ENCODE measurements around the gene BECN2.
A peak's percentile ranks its signal among the peaks of the same experiment; 100 is the strongest.
"Not testable (repeated sequence)": the region's sequence is repeated elsewhere in the genome, so short reads cannot be mapped to it uniquely, and the experiment has no call there.

Gene BECN2

GRCh38 chr1:241979926-241980325 is 22.4 kb downstream of the BECN2 start:
- DNase-seq (ENCODE audit: low read depth): no peak

DNA sequence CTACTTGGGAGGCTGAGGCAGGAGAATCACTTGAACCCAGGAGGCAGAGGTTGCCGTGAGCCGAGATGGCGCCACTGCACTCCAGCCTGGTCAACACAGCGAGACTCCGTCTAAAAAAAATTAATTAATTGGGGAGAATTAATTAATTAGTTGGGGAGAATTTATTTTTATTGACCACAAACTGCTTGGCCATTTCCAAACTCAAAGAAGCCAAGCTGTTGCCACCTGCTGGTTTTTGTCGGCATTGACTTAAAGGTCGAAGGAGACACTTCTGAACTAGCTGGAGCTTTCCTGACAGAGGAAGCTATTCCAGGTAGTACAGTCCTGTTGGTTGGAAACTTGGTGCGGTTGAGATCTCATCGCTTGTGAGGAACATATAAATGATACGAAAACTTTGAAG is 28.2 kb downstream of the BECN2 start:
- DNase-seq (ENCODE audit: low read depth): no peak

DNA sequence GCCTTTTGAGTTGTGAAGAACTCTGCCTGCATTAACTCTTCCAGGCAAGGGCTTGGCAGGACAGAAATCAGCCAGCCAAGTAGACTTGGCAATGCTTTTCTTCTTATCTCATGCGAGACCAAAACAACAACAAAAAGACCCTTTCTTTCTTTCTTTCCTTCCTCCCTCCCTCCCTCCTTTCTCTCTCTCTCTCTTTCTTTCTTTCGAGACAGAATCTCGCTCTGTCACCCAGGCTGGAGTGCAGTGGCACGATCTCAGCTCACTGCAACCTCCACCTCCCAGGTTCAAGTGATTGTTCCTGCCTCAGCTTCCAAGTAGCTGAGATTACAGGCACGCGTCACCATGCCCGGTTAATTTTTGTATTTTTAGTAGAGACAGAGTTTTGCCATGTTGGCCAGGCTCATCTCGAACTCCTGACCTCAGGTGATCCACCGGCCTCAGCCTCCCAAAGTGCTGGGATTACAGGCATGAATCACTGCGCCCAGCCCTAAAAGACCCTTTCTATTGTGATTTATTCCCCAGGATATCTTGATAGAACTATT is 30.9 kb downstream of the BECN2 start:
- DNase-seq (ENCODE audit: low read depth): not testable (repeated sequence)

DNA sequence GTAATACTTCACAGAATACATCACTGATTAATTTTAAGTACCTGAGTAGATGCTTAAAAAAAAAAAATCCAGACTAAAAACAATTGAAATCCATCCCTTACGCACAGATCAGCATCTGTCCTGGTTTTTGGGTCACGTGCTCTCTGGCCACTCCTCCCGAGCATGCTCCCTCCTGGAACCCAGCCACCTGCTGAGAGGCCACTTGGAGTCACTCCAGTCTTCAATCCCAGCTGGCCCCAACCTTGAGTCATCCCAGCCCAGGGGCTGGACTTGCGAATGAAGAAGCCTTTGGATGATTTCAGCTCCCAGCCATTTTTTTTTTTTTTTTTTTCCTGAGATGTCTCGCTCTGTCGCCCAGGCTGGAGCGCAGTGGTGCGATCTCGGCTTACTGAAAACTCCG is 32.5 kb downstream of the BECN2 start:
- no peak for DNase-seq (ENCODE audit: low read depth)

- no peak for DNase-seq (ENCODE audit: low read depth)
These were observed 35.2 kb downstream of the BECN2 start for GRCh38 chr1:241992734-241993133.

DNA sequence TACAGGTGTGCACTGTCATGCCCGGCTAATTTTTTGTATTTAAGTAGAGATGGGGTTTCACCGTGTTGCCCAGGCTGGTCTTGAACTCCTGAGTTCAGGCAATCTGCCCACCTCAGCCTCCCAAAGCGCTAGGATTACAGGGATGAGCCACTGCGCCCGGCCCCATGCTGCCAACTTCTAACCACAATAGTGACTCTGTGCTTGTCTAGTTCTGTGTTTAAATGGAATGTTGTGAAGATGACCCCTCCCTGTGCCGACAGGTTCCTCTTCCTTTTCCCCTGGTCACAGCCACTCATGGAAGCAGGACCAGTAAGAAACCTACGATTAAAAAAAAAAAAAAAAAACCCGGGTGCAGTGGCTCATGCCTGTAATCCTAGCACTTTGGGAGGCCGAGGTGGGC is 36.6 kb downstream of the BECN2 start:
- no peak for DNase-seq (ENCODE audit: low read depth)

GRCh38 chr1:241997401-241997998 is 39.9 kb downstream of the BECN2 start:
- DNase-seq (ENCODE audit: low read depth): no peak

GRCh38 chr1:241998412-241998921 is 40.9 kb downstream of the BECN2 start:
- DNase-seq (ENCODE audit: low read depth): peak; percentile 9

DNA sequence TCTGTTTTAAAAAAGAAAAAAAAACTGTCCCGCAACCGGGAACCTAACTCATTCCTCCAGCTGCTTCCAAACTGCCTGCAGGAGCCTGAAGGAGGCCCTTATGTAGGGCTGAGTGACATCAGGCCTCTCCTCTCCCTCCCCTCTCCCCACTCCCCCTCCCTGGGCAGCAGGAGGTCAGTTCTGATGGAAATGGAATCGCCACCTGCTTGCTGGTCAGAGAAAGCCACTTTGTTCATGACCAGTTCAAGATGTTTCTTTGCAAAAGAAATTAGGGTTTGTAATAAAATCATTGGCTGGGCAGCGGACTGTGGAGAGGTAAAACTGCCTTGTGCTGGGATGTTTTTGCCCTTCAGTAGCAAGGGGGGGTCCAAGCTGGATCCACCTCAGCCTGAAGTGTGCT is 41.5 kb downstream of the BECN2 start, which contains the start of gene MAP1LC3C:
TSS of gene MAP1LC3C (minus strand) at position 73 of the 400 bp plus-strand sequence. CDS start 90 bp downstream, outside the sequence.
- DNase-seq (ENCODE audit: low read depth): no peak

GRCh38 chr1:242000434-242000833 is 42.9 kb downstream of the BECN2 start:
- DNase-seq (ENCODE audit: low read depth): no peak

DNA sequence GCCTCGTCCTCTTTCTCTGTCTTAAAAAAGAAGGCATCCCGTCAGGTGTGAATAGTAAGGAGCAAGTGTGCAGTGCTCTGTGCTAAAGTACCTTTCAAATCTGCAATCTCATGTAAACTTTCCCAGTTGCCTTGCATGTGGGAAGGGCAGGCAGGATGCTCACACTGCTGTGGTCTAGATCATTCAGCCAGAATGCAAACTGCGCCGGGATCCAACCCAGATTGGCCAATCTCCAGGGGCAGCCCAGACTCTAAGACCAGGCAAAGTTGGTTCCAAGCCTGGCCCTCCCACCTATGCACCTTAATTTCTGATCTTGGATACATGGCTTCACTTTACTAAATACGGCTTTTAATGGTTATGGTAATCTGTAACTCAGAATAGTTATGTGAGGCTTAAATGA is 44.5 kb downstream of the BECN2 start:
- no peak for DNase-seq (ENCODE audit: low read depth)

- DNase-seq (ENCODE audit: low read depth): no peak
These were observed 44.9 kb downstream of the BECN2 start for GRCh38 chr1:242002510-242002909.

GRCh38 chr1:242004751-242005495 is 47.4 kb downstream of the BECN2 start:
- DNase-seq (ENCODE audit: low read depth): no peak

DNA sequence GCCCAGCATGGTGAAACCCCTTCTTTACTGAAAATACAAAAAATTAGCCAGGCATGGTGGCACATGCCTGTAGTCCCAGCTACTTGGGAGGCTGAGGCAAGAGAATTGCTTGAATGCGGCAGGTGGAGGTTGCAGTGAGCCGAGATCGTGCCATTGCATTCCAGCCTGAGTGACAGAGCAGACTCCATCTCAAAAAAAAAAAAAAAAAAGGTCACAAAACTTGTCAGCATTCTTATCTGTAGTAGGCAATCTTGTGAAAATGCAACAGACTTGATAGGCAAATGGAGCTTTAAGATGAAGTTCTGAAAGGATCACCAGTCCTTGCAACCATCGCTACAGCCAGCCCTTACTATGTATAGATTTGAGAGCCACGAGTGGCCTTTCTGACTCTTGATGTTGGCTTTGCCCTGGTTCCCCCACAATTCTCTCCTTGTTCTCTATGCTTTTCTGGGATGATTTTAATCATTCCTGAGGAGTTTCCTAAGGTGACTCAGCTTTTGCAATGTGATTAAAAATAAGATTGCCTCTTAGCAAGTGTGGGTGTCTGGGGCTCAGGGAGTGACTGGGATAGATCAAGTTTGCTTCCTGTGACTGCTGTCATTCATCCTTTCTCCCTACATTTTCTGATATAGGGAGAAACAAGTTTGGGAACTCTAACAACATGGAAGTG is 48.4 kb downstream of the BECN2 start:
- DNase-seq (ENCODE audit: low read depth): no peak

DNA sequence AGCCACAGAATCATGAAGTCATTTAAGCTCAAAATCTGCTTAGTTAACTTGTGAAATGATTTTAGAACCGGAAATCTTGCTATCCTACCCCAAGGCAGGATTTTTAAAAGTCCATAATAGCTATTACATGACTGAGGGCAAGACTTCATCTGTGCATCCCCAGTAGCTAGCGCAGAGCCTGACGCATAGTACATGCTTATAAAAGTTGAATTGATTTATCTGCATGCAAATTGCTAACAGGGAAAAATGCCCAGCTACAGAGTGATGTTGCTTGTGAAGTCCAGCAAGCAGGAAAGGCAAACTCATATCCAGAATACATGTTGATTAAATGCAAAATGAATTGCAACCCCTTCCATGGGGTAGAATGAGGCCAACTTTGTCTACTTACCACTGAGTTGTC is 49.4 kb downstream of the BECN2 start:
- no peak for DNase-seq (ENCODE audit: low read depth)

Measured in stimulated activated CD8-positive, alpha-beta memory T cell treated with anti-CD3 and anti-CD28 coated beads, Interleukin-15, amount 100 ng/mL, for 1 hour (primary cell).